ENCODE results near the gene MAPK6.

MAPK6 gene

GRCh38 chr15:52103217-52104207 lies 84.5 kb downstream of the MAPK6 start:
- no peaks in the 10 kb centered on the region for H3K4me1 ChIP-seq (ENCODE audit: control insufficient read depth, low read depth, low read length)
- no peak overlapping the region for H3K27ac ChIP-seq (ENCODE audit: low read length)
- no peaks in the 10 kb centered on the region for H3K9me3 ChIP-seq (ENCODE audit: control insufficient read depth, low read depth, low read length)
- no peak overlapping the region for H3K9ac ChIP-seq (ENCODE audit: low read length)
- no peak overlapping the region for H3K4me3 ChIP-seq (ENCODE audit: low read length)
- H3K27me3 ChIP-seq (ENCODE audit: control insufficient read depth, insufficient read depth, low read length) = no peaks in the 10 kb centered on the region
- H3K36me3 ChIP-seq (ENCODE audit: control insufficient read depth, low read depth, low read length) = no peaks in the 10 kb centered on the region

GRCh38 chr15:52104532-52105004 lies 85.5 kb downstream of the MAPK6 start:
- Histone ChIP-seq H3K9me3 (ENCODE audit: control insufficient read depth, low read depth, low read length) (no peaks in the 10 kb centered on the region), H3K27ac (ENCODE audit: low read length) (no peak overlapping the region), H3K4me1 (ENCODE audit: control insufficient read depth, low read depth, low read length) (peaks cover 5% of the 10 kb centered on the region), H3K4me3 (ENCODE audit: low read length) (no peak overlapping the region), H3K9ac (ENCODE audit: low read length) (no peak overlapping the region), H3K27me3 (ENCODE audit: control insufficient read depth, insufficient read depth, low read length) (no peaks in the 10 kb centered on the region), H3K36me3 (ENCODE audit: control insufficient read depth, low read depth, low read length) (no peaks in the 10 kb centered on the region)

DNA sequence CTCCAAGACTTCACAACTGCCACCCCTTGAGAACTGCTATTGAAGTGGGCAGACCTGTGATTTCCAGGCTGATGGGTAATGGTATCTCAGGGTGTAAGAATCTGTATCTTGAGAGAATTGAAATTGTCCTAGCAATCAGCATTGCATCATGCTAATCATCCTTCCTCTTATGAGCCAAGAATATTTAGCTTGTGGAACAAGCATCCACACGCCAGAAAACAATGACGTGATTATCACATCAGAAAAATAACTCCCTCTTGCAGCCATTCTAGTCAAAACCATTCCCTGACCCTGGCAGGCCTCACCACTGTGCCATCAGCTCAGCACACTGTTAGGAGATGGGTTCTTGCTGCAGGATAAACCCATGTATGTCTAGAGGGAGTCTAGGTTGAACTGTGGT lies 86.8 kb downstream of the MAPK6 start:
- Histone ChIP-seq H3K27me3 (ENCODE audit: control insufficient read depth, insufficient read depth, low read length) (no peaks in the 10 kb centered on the region), H3K4me3 (ENCODE audit: low read length) (no peak overlapping the region), H3K9ac (ENCODE audit: low read length) (no peak overlapping the region), H3K36me3 (ENCODE audit: control insufficient read depth, low read depth, low read length) (no peaks in the 10 kb centered on the region), H3K9me3 (ENCODE audit: control insufficient read depth, low read depth, low read length) (no peaks in the 10 kb centered on the region), H3K4me1 (ENCODE audit: control insufficient read depth, low read depth, low read length) (peaks cover 7% of the 10 kb centered on the region), H3K27ac (ENCODE audit: low read length) (no peak overlapping the region)

GRCh38 chr15:52106641-52107040 lies 87.6 kb downstream of the MAPK6 start:
- H3K4me1 ChIP-seq (ENCODE audit: control insufficient read depth, low read depth, low read length) = peaks cover 7% of the 10 kb centered on the region
- H3K27ac ChIP-seq (ENCODE audit: low read length) = no peak overlapping the region
- no peak overlapping the region for H3K9ac ChIP-seq (ENCODE audit: low read length)
- no peaks in the 10 kb centered on the region for H3K27me3 ChIP-seq (ENCODE audit: control insufficient read depth, insufficient read depth, low read length)
- H3K36me3 ChIP-seq (ENCODE audit: control insufficient read depth, low read depth, low read length) = no peaks in the 10 kb centered on the region
- no peaks in the 10 kb centered on the region for H3K9me3 ChIP-seq (ENCODE audit: control insufficient read depth, low read depth, low read length)
- H3K4me3 ChIP-seq (ENCODE audit: low read length) = no peak overlapping the region

- Histone ChIP-seq H3K27me3 (ENCODE audit: control insufficient read depth, insufficient read depth, low read length) (no peaks in the 10 kb centered on the region), H3K27ac (ENCODE audit: low read length) (no peak overlapping the region), H3K9ac (ENCODE audit: low read length) (no peak overlapping the region), H3K4me3 (ENCODE audit: low read length) (no peak overlapping the region), H3K4me1 (ENCODE audit: control insufficient read depth, low read depth, low read length) (peaks cover 7% of the 10 kb centered on the region), H3K9me3 (ENCODE audit: control insufficient read depth, low read depth, low read length) (no peaks in the 10 kb centered on the region), H3K36me3 (ENCODE audit: control insufficient read depth, low read depth, low read length) (no peaks in the 10 kb centered on the region)
Measured at GRCh38 chr15:52107238-52107637, 88.2 kb downstream of the MAPK6 start.

GRCh38 chr15:52109559-52110451 lies 90.8 kb downstream of the MAPK6 start:
- Histone ChIP-seq H3K27me3 (ENCODE audit: control insufficient read depth, insufficient read depth, low read length) (no peaks in the 10 kb centered on the region), H3K4me3 (ENCODE audit: low read length) (no peak overlapping the region), H3K9ac (ENCODE audit: low read length) (no peak overlapping the region), H3K27ac (ENCODE audit: low read length) (no peak overlapping the region), H3K36me3 (ENCODE audit: control insufficient read depth, low read depth, low read length) (no peaks in the 10 kb centered on the region), H3K9me3 (ENCODE audit: control insufficient read depth, low read depth, low read length) (no peaks in the 10 kb centered on the region), H3K4me1 (ENCODE audit: control insufficient read depth, low read depth, low read length) (peaks cover 7% of the 10 kb centered on the region)

DNA sequence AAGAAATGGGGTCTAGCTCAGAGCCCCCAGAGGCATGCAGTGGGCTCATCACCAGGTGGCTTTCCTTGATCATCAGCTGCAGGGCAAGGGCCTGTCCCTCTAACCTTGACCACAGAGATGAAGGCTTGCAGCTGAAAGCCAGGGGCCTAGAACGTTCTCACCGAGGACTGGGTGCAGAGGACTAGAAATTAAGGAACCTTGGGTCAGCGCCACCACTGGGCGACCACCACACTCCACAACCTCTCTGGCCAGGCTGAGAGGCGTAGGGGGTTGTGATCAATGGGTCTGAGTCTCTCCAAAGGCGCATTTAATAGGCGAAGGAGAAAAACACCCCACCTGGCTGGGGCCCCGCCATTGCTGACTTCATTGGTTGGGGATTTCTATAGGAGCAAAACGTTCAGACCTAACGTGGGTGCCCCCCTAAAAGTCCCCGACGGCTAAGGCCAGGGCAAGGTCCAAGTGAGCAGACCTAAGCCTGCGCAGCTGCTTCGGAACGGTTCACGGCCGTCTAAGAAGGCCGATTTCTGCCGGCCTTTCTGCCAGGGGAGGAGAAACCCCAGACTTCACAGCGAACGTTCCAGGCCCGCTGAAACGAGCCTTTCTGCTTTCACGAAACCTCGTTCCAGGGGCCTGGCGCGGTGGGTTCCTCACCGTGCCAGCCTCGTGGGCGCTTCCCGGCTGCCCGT lies 92.6 kb downstream of the MAPK6 start:
- H3K9me3 ChIP-seq (ENCODE audit: control insufficient read depth, low read depth, low read length) = no peaks in the 10 kb centered on the region
- no peak overlapping the region for H3K9ac ChIP-seq (ENCODE audit: low read length)
- no peak overlapping the region for H3K27ac ChIP-seq (ENCODE audit: low read length)
- no peak overlapping the region for H3K4me3 ChIP-seq (ENCODE audit: low read length)
- H3K4me1 ChIP-seq (ENCODE audit: control insufficient read depth, low read depth, low read length) = peaks cover 7% of the 10 kb centered on the region
- H3K36me3 ChIP-seq (ENCODE audit: control insufficient read depth, low read depth, low read length) = no peaks in the 10 kb centered on the region
- no peaks in the 10 kb centered on the region for H3K27me3 ChIP-seq (ENCODE audit: control insufficient read depth, insufficient read depth, low read length)

- H3K4me1 ChIP-seq (ENCODE audit: control insufficient read depth, low read depth, low read length) = peaks cover 7% of the 10 kb centered on the region
- no peaks in the 10 kb centered on the region for H3K9me3 ChIP-seq (ENCODE audit: control insufficient read depth, low read depth, low read length)
- H3K36me3 ChIP-seq (ENCODE audit: control insufficient read depth, low read depth, low read length) = no peaks in the 10 kb centered on the region
- no peak overlapping the region for H3K9ac ChIP-seq (ENCODE audit: low read length)
- no peaks in the 10 kb centered on the region for H3K27me3 ChIP-seq (ENCODE audit: control insufficient read depth, insufficient read depth, low read length)
- no peak overlapping the region for H3K27ac ChIP-seq (ENCODE audit: low read length)
- H3K4me3 ChIP-seq (ENCODE audit: low read length) = no peak overlapping the region
Measured at GRCh38 chr15:52112203-52112750, 93.3 kb downstream of the MAPK6 start.

GRCh38 chr15:52113235-52113634 lies 94.2 kb downstream of the MAPK6 start:
- peaks cover 7% of the 10 kb centered on the region for H3K4me1 ChIP-seq (ENCODE audit: control insufficient read depth, low read depth, low read length)
- no peaks in the 10 kb centered on the region for H3K9me3 ChIP-seq (ENCODE audit: control insufficient read depth, low read depth, low read length)
- no peak overlapping the region for H3K4me3 ChIP-seq (ENCODE audit: low read length)
- H3K9ac ChIP-seq (ENCODE audit: low read length) = no peak overlapping the region
- no peaks in the 10 kb centered on the region for H3K36me3 ChIP-seq (ENCODE audit: control insufficient read depth, low read depth, low read length)
- H3K27ac ChIP-seq (ENCODE audit: low read length) = no peak overlapping the region
- H3K27me3 ChIP-seq (ENCODE audit: control insufficient read depth, insufficient read depth, low read length) = no peaks in the 10 kb centered on the region

- no peak overlapping the region for H3K4me3 ChIP-seq (ENCODE audit: low read length)
- H3K27ac ChIP-seq (ENCODE audit: low read length) = no peak overlapping the region
- H3K4me1 ChIP-seq (ENCODE audit: control insufficient read depth, low read depth, low read length) = peaks cover 7% of the 10 kb centered on the region
- no peaks in the 10 kb centered on the region for H3K36me3 ChIP-seq (ENCODE audit: control insufficient read depth, low read depth, low read length)
- H3K9me3 ChIP-seq (ENCODE audit: control insufficient read depth, low read depth, low read length) = no peaks in the 10 kb centered on the region
- no peaks in the 10 kb centered on the region for H3K27me3 ChIP-seq (ENCODE audit: control insufficient read depth, insufficient read depth, low read length)
- no peak overlapping the region for H3K9ac ChIP-seq (ENCODE audit: low read length)
Measured at GRCh38 chr15:52113708-52114107, 94.7 kb downstream of the MAPK6 start.

Data from iPS-18a (cell line).